ENCODE data around the gene BNIP2.
"Not testable (repeated sequence)": the region's sequence is repeated elsewhere in the genome, so short reads cannot be mapped to it uniquely, and the experiment has no call there.

Gene BNIP2

GRCh38 chr15:59688782-59689625, at the start of gene BNIP2:
Gene BNIP2, minus strand, starts transcription at chr15:59689320. Its CDS starts 6,863 bp downstream, at chr15:59682457.
- DNase-seq: peak; percentile 36

- DNase-seq: peak; percentile 36
Observed at GRCh38 chr15:59738676-59739075, 49.6 kb upstream of the BNIP2 start.

GRCh38 chr15:59736181-59736580, 47.1 kb upstream of the BNIP2 start:
- DNase-seq: no peak

- DNase-seq: peak; percentile 32
Observed at GRCh38 chr15:59725151-59725486, 36.0 kb upstream of the BNIP2 start.

- DNase-seq: no peak
Observed at GRCh38 chr15:59723687-59724346, 34.7 kb upstream of the BNIP2 start.

- DNase-seq: no peak
Observed at GRCh38 chr15:59722476-59722875, 33.4 kb upstream of the BNIP2 start.

GRCh38 chr15:59722037-59722436, 32.9 kb upstream of the BNIP2 start:
- DNase-seq: no peak

- DNase-seq: no peak
Observed at GRCh38 chr15:59721411-59721810, 32.3 kb upstream of the BNIP2 start.

- DNase-seq: no peak
Observed at GRCh38 chr15:59713177-59713576, 24.1 kb upstream of the BNIP2 start.

- DNase-seq: no peak
Observed at GRCh38 chr15:59711451-59712243, 22.5 kb upstream of the BNIP2 start.

GRCh38 chr15:59707619-59708018, 18.5 kb upstream of the BNIP2 start:
- no peak for DNase-seq

- DNase-seq: no peak
Observed at GRCh38 chr15:59703979-59704796, 15.1 kb upstream of the BNIP2 start.

GRCh38 chr15:59702351-59702750, 13.2 kb upstream of the BNIP2 start:
- no peak for DNase-seq

GRCh38 chr15:59701880-59702279, 12.8 kb upstream of the BNIP2 start:
- DNase-seq: no peak

- DNase-seq: no peak
Observed at GRCh38 chr15:59699810-59700431, 10.8 kb upstream of the BNIP2 start.

- DNase-seq: not testable (repeated sequence)
Observed at GRCh38 chr15:59698065-59698464, 8.9 kb upstream of the BNIP2 start.

- DNase-seq: no peak
Observed at GRCh38 chr15:59696332-59696731, 7.2 kb upstream of the BNIP2 start.

GRCh38 chr15:59694779-59695178, 5.7 kb upstream of the BNIP2 start:
- no peak for DNase-seq

GRCh38 chr15:59691194-59691805, 2.2 kb upstream of the BNIP2 start:
- DNase-seq: no peak

GRCh38 chr15:59689626-59690236, 611 bp upstream of the BNIP2 start:
- DNase-seq: no peak

GRCh38 chr15:59688423-59688781, 718 bp downstream of the BNIP2 start:
- DNase-seq: no peak
